ENCODE data around the gene IQCK.

Gene IQCK

DNA sequence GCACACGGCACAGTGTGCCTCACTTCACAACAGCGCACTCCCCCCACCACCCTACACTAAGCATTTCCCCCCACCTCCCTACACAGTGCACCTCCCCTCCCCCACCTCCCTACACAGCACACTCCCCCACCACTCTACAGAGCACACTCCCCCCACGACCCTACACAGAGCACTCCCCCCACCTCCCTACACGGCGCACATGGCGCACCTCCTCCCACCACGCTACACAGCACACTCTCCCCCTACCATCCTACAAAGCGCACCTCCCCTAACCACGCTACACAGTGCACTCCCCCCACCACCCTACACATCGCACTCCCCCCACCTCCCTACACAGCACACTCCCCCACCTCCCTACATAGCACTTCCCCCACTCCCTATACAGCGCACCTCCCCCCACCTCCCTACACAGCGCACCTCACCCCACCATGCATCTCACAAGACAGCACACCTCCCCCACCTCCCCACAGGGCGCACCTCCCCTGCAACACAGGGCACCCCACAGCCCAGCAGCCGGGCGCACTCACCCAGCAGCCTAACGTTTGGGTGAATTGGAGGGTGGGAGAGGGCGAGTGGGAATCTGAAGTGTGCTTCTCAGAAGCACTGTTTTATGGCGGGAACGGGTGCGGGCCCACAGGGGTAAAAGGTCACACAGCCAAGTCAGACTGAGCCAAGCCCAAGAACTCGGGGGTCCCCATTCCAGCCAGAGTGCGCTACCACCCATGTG is 10.3 kb upstream of the IQCK start:
- no peak for DNase-seq
- Histone ChIP-seq H3K4me1 (no peaks in the 10 kb centered on the region), H3K36me3 (peaks cover 67% of the 10 kb centered on the region), H3K9me3 (no peaks in the 10 kb centered on the region), H3K4me3 (ENCODE audit: low read depth, low read length) (no peak overlapping the region), H3K27me3 (no peaks in the 10 kb centered on the region)
- TF ChIP-seq, protein P1, sequence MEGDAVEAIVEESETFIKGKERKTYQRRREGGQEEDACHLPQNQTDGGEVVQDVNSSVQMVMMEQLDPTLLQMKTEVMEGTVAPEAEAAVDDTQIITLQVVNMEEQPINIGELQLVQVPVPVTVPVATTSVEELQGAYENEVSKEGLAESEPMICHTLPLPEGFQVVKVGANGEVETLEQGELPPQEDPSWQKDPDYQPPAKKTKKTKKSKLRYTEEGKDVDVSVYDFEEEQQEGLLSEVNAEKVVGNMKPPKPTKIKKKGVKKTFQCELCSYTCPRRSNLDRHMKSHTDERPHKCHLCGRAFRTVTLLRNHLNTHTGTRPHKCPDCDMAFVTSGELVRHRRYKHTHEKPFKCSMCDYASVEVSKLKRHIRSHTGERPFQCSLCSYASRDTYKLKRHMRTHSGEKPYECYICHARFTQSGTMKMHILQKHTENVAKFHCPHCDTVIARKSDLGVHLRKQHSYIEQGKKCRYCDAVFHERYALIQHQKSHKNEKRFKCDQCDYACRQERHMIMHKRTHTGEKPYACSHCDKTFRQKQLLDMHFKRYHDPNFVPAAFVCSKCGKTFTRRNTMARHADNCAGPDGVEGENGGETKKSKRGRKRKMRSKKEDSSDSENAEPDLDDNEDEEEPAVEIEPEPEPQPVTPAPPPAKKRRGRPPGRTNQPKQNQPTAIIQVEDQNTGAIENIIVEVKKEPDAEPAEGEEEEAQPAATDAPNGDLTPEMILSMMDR (IDR thresholded peaks at IDR 0.05; ENCODE audit: low read depth, low read length): no peak

DNA sequence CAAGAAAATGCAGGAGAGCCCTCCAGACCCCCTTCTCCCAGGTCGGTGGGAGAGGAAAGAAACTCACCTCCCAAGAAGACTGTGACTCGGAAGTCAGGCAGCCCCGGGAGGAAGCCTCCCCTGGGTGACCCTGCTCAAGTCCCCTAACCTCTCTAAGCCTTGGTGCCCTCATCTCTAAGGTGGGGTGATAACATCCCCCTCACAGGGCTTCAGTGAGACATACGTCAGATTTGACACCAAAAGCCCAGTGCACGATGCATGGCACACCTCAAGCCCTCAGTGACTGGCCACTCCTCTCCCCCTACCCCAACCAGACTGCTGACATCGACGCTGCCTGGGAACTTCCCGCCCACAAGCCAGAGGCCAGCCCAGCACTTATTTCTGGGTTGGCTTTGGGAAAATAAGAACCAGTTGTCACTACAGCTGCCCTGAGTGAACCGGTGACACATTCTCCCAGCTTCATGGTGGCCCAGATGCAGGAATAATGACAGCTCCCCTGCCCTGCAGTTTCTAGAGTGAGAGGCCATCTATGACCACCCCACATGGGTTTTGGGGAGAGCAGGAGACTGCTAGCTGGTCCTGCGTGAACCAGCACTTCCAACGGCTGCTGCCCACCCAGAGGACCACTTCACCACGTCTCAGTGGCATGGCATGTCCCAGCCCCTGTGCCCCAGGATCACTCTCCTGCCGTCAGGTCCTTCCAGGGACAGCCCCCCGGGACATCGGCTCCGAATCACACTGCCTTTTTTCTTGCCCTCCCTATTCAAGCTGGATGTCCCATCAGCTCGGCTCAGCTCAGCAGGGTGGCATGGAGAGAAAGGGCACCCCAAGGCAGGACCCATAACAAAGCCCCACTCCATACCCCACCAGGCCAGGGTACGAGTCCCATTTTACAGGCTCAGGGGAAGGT is 9.5 kb upstream of the IQCK start:
- Histone ChIP-seq H3K9me3 (no peaks in the 10 kb centered on the region), H3K4me1 (no peaks in the 10 kb centered on the region), H3K4me3 (ENCODE audit: low read depth, low read length) (no peak overlapping the region), H3K36me3 (peaks cover 71% of the 10 kb centered on the region), H3K27me3 (no peaks in the 10 kb centered on the region)
- TF ChIP-seq, protein P1 (IDR thresholded peaks at IDR 0.05; ENCODE audit: low read depth, low read length): no peak
- no peak for DNase-seq

DNA sequence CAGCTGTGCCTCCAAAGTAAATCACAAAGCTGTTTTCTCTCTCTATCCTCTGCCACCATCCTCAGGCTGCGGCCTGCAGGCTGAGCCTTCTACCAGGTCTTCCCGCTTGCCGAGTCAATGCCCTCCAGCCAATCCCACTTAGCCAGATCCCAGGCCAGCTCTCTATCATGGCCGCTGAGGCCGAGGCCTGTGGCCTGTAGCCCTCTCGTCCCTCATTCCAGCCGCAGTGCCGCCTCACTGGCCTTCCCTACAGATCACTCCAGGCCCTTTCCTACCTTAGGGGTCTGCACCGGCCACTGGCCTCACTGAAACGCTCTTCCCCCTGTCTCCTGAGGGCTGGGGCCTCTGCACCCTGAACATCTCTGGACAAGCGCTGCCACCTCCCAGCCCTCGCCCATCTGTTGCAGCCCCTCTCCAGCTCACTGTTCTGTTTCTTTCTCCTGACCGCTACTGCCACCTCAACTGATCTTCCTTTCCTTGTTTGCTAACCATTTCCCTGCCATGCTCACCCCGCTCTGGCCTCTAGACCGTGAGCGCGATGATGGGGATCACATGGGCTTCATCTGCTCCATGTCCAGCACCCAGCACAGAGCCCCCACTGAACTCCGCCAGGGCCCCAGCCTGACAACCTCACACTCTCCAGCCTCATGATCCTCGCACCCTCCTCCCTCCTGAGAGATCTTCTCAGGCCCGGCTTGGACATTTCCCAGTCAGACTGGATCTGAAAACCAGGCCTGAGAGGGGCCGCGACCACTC is 8.5 kb upstream of the IQCK start:
- Histone ChIP-seq H3K9me3 (no peaks in the 10 kb centered on the region), H3K36me3 (peaks cover 68% of the 10 kb centered on the region), H3K27me3 (no peaks in the 10 kb centered on the region), H3K4me1 (no peaks in the 10 kb centered on the region), H3K4me3 (ENCODE audit: low read depth, low read length) (no peak overlapping the region)
- TF ChIP-seq, protein P1 (IDR thresholded peaks at IDR 0.05; ENCODE audit: low read depth, low read length): no peak
- DNase-seq: no peak

DNA sequence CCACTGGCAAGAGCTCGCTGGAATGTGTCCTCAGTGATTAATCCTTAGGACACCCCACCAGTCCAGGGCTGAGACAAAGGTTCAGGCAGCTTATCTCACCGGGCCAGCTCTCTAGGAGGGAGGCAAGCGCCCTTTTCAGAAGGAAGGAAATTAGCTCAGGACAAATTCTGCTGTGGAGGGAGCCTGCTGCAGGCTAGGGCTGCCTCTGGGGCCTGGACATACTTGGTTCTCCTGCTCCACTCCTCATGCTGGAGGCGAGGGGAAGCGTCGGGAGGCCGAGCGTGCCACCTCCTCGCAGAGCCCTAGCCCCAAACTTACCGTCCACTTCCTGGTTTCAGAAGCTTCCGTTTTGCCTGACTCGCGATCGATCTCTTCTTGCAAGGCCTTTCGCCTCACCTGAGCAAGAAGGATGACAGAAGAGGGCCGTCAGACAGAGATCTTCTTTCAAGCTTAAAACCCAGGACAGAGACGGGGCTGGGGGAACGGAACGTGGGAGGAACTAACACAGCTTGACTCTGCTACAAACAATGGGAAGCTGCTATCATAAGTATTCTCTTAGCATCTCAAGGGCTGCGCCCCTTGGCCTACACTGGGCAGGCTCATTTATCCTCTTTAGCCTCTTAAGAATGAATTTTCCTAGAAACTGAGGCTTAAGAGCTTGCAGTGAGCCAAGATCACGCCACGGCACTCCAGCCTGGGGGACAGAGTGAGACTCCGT is 7.7 kb upstream of the IQCK start:
- Histone ChIP-seq H3K4me3 (ENCODE audit: low read depth, low read length) (no peak overlapping the region), H3K4me1 (no peaks in the 10 kb centered on the region), H3K9me3 (no peaks in the 10 kb centered on the region), H3K36me3 (peaks cover 65% of the 10 kb centered on the region), H3K27me3 (no peaks in the 10 kb centered on the region)
- DNase-seq: no peak
- TF ChIP-seq, protein P1 (IDR thresholded peaks at IDR 0.05; ENCODE audit: low read depth, low read length): no peak

DNA sequence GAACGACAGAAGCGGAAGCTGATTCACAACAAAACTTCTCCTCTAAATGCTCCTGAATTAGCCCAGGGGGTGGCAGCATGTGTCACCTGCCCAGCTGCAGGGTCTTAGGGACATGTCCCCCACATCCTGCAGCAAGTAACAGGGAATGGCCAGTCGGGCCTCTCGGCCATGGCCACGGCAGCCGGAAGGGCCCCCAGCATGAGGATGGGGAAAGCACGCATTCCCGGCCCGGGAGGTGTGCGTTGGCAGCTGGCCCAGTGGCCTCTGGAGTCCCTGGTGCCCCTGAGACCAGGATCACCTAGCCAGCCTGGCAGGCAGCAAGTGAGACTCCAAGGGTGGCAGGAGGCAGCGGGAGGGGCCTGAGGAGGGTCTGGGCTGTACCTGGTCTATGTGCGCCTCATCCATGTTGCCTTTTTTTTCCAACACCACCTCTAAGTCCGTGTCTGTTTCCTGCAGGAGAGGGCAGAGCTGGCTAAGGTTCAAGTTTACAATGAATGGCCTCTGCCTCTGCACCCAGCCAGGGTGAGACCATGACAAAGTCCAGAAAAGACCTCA is 7.0 kb upstream of the IQCK start:
- Histone ChIP-seq H3K27me3 (no peaks in the 10 kb centered on the region), H3K4me1 (no peaks in the 10 kb centered on the region), H3K4me3 (ENCODE audit: low read depth, low read length) (no peak overlapping the region), H3K9me3 (no peaks in the 10 kb centered on the region), H3K36me3 (peaks cover 59% of the 10 kb centered on the region)
- DNase-seq: no peak
- TF ChIP-seq, protein P1 (IDR thresholded peaks at IDR 0.05; ENCODE audit: low read depth, low read length): no peak

All from BE2C (cell line).